ENCODE measurements around the gene NFASC. TPM values are rescaled to one million over a fixed set of nuclear protein-coding genes. Genes with fewer than 3 reads are reported as not detected.

Gene NFASC
- total and polyA plus RNA-seq, 2 experiments from 2014 or later, result 3.9 to 11.7 TPM

DNA sequence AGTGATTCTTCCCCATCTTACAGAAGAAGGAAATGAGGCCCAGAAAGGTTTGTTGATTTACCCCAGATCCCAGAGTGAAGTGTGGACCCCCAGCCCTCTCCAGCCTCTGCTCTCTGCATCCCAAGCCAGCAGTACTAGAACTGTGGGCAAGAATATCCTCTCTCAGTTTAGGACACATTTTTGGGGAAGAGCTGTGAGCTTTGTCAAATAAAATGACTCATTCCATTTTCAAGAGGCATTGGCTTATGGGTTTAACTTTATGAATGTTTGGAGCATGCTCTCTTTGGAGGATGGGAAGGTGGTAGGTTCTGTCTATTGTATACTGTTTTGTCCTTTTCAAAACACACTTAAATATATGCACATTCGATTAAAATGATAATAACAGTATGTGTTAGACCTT, 101.8 kb downstream of the NFASC start:
- no peak overlapping the region for H3K27ac ChIP-seq (ENCODE audit: low read depth)
- Mint-ChIP-seq H3K4me1 (no peaks in the 10 kb centered on the region), H3K9me3 (no peaks in the 10 kb centered on the region), H3K36me3 (ENCODE audit: low read depth) (no peaks in the 10 kb centered on the region), H3K4me3 (no peak overlapping the region), H3K27me3 (ENCODE audit: insufficient read depth, low read depth, poor library complexity) (peaks cover 8% of the 10 kb centered on the region), H3K27ac (no peak overlapping the region)
- no peaks in the 10 kb centered on the region for H3K27me3 ChIP-seq (ENCODE audit: insufficient read depth)
- no peak overlapping the region for H3K4me3 ChIP-seq
- no peaks in the 10 kb centered on the region for H4K20me1 ChIP-seq (replicated peaks; ENCODE audit: insufficient read depth)
- H3K36me3 ChIP-seq (ENCODE audit: insufficient read depth), result no peaks in the 10 kb centered on the region
- H2AFZ ChIP-seq, result no peak overlapping the region
- no peaks in the 10 kb centered on the region for H3K79me2 ChIP-seq (replicated peaks; ENCODE audit: insufficient read depth)
- no peaks in the 10 kb centered on the region for H3F3A ChIP-seq (replicated peaks; ENCODE audit: low read depth)
- H3K9me2 ChIP-seq (ENCODE audit: insufficient read depth), result no peaks in the 10 kb centered on the region
- H3K4me1 ChIP-seq (ENCODE audit: insufficient read depth), result no peaks in the 10 kb centered on the region
- TF ChIP-seq EZH2phosphoT487 (IDR thresholded peaks at IDR 0.05; ENCODE audit: unreplicated experiment) (no peak), JUNB (IDR thresholded peaks at IDR 0.05; ENCODE audit: unreplicated experiment) (no peak), EZH2 (IDR thresholded peaks at IDR 0.05; ENCODE audit: low read depth, unreplicated experiment) (no peak), POLR2AphosphoS5 (IDR thresholded peaks at IDR 0.05; ENCODE audit: low read depth) (no peak), CREB1 (CRISPR knock-in tag; IDR thresholded peaks at IDR 0.05; ENCODE audit: low read depth) (no peak), STAT1 (IDR thresholded peaks at IDR 0.05; ENCODE audit: unreplicated experiment) (no peak), ZNF114 (CRISPR knock-in tag; IDR thresholded peaks at IDR 0.05) (no peak), NANOG (IDR thresholded peaks at IDR 0.05; ENCODE audit: borderline replicate concordance) (no peak)
- TF ChIP-seq, protein P1, sequence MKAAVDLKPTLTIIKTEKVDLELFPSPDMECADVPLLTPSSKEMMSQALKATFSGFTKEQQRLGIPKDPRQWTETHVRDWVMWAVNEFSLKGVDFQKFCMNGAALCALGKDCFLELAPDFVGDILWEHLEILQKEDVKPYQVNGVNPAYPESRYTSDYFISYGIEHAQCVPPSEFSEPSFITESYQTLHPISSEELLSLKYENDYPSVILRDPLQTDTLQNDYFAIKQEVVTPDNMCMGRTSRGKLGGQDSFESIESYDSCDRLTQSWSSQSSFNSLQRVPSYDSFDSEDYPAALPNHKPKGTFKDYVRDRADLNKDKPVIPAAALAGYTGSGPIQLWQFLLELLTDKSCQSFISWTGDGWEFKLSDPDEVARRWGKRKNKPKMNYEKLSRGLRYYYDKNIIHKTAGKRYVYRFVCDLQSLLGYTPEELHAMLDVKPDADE (IDR thresholded peaks at IDR 0.05), result no peak
- TF ChIP-seq, protein P2, sequence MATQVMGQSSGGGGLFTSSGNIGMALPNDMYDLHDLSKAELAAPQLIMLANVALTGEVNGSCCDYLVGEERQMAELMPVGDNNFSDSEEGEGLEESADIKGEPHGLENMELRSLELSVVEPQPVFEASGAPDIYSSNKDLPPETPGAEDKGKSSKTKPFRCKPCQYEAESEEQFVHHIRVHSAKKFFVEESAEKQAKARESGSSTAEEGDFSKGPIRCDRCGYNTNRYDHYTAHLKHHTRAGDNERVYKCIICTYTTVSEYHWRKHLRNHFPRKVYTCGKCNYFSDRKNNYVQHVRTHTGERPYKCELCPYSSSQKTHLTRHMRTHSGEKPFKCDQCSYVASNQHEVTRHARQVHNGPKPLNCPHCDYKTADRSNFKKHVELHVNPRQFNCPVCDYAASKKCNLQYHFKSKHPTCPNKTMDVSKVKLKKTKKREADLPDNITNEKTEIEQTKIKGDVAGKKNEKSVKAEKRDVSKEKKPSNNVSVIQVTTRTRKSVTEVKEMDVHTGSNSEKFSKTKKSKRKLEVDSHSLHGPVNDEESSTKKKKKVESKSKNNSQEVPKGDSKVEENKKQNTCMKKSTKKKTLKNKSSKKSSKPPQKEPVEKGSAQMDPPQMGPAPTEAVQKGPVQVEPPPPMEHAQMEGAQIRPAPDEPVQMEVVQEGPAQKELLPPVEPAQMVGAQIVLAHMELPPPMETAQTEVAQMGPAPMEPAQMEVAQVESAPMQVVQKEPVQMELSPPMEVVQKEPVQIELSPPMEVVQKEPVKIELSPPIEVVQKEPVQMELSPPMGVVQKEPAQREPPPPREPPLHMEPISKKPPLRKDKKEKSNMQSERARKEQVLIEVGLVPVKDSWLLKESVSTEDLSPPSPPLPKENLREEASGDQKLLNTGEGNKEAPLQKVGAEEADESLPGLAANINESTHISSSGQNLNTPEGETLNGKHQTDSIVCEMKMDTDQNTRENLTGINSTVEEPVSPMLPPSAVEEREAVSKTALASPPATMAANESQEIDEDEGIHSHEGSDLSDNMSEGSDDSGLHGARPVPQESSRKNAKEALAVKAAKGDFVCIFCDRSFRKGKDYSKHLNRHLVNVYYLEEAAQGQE (IDR thresholded peaks at IDR 0.05; ENCODE audit: unreplicated experiment), result no peak
- TF ChIP-seq, protein P3, sequence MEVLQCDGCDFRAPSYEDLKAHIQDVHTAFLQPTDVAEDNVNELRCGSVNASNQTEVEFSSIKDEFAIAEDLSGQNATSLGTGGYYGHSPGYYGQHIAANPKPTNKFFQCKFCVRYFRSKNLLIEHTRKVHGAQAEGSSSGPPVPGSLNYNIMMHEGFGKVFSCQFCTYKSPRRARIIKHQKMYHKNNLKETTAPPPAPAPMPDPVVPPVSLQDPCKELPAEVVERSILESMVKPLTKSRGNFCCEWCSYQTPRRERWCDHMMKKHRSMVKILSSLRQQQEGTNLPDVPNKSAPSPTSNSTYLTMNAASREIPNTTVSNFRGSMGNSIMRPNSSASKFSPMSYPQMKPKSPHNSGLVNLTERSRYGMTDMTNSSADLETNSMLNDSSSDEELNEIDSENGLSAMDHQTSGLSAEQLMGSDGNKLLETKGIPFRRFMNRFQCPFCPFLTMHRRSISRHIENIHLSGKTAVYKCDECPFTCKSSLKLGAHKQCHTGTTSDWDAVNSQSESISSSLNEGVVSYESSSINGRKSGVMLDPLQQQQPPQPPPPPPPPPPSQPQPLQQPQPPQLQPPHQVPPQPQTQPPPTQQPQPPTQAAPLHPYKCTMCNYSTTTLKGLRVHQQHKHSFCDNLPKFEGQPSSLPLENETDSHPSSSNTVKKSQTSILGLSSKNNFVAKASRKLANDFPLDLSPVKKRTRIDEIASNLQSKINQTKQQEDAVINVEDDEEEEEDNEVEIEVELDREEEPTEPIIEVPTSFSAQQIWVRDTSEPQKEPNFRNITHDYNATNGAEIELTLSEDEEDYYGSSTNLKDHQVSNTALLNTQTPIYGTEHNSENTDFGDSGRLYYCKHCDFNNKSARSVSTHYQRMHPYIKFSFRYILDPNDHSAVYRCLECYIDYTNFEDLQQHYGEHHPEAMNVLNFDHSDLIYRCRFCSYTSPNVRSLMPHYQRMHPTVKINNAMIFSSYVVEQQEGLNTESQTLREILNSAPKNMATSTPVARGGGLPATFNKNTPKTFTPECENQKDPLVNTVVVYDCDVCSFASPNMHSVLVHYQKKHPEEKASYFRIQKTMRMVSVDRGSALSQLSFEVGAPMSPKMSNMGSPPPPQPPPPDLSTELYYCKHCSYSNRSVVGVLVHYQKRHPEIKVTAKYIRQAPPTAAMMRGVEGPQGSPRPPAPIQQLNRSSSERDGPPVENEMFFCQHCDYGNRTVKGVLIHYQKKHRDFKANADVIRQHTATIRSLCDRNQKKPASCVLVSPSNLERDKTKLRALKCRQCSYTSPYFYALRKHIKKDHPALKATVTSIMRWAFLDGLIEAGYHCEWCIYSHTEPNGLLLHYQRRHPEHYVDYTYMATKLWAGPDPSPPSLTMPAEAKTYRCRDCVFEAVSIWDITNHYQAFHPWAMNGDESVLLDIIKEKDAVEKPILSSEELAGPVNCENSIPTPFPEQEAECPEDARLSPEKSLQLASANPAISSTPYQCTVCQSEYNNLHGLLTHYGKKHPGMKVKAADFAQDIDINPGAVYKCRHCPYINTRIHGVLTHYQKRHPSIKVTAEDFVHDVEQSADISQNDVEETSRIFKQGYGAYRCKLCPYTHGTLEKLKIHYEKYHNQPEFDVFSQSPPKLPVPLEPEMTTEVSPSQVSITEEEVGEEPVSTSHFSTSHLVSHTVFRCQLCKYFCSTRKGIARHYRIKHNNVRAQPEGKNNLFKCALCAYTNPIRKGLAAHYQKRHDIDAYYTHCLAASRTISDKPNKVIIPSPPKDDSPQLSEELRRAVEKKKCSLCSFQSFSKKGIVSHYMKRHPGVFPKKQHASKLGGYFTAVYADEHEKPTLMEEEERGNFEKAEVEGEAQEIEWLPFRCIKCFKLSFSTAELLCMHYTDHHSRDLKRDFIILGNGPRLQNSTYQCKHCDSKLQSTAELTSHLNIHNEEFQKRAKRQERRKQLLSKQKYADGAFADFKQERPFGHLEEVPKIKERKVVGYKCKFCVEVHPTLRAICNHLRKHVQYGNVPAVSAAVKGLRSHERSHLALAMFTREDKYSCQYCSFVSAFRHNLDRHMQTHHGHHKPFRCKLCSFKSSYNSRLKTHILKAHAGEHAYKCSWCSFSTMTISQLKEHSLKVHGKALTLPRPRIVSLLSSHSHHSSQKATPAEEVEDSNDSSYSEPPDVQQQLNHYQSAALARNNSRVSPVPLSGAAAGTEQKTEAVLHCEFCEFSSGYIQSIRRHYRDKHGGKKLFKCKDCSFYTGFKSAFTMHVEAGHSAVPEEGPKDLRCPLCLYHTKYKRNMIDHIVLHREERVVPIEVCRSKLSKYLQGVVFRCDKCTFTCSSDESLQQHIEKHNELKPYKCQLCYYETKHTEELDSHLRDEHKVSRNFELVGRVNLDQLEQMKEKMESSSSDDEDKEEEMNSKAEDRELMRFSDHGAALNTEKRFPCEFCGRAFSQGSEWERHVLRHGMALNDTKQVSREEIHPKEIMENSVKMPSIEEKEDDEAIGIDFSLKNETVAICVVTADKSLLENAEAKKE (CRISPR knock-in tag; IDR thresholded peaks at IDR 0.05), result no peak
- TF ChIP-seq, protein P4, sequence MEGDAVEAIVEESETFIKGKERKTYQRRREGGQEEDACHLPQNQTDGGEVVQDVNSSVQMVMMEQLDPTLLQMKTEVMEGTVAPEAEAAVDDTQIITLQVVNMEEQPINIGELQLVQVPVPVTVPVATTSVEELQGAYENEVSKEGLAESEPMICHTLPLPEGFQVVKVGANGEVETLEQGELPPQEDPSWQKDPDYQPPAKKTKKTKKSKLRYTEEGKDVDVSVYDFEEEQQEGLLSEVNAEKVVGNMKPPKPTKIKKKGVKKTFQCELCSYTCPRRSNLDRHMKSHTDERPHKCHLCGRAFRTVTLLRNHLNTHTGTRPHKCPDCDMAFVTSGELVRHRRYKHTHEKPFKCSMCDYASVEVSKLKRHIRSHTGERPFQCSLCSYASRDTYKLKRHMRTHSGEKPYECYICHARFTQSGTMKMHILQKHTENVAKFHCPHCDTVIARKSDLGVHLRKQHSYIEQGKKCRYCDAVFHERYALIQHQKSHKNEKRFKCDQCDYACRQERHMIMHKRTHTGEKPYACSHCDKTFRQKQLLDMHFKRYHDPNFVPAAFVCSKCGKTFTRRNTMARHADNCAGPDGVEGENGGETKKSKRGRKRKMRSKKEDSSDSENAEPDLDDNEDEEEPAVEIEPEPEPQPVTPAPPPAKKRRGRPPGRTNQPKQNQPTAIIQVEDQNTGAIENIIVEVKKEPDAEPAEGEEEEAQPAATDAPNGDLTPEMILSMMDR (conservative IDR thresholded peaks at IDR 0.05; ENCODE audit: low read depth in 2 of 2), result no peak
- DNase-seq (ENCODE audit: low spot score) (no peak), ATAC-seq (no peak)
- no peak overlapping the region for H3K4me2 ChIP-seq
